Gastrocnemius medialis (tissue), 4 donors: Measurements from ENCODE around the gene NFKB2.

Source experiments
- POLR2A ChIP-seq, 2 donors: fragments of 450-650 bp; IDR thresholded peaks; one replicate each; pipeline ENCODE4 v1.6.1; 2017; ENCODE audit warnings: antibody characterized with exemption in 2 of 2, mild to moderate bottlenecking in 2 of 2, moderate library complexity in 2 of 2
- TF ChIP-seq, protein P1 (sequence below), 5 experiments: fragments of 450-650 bp in 3 of 5; fragments of 200-600 bp in 2 of 5; sonication (generic) in 2 of 5; IDR thresholded peaks in 4 of 5; conservative IDR thresholded peaks in 1 of 5; 1 replicate in 4 of 5; 2 replicates in 1 of 5; pipeline ENCODE4 v1.5.1; 2016 to 2019; ENCODE audit warnings: antibody characterized with exemption in 5 of 5, mild to moderate bottlenecking in 3 of 5, moderate library complexity in 3 of 5

GRCh38 chr10:102389894-102390293 is 5.6 kb upstream of the NFKB2 start:
- TF ChIP-seq, protein P1, sequence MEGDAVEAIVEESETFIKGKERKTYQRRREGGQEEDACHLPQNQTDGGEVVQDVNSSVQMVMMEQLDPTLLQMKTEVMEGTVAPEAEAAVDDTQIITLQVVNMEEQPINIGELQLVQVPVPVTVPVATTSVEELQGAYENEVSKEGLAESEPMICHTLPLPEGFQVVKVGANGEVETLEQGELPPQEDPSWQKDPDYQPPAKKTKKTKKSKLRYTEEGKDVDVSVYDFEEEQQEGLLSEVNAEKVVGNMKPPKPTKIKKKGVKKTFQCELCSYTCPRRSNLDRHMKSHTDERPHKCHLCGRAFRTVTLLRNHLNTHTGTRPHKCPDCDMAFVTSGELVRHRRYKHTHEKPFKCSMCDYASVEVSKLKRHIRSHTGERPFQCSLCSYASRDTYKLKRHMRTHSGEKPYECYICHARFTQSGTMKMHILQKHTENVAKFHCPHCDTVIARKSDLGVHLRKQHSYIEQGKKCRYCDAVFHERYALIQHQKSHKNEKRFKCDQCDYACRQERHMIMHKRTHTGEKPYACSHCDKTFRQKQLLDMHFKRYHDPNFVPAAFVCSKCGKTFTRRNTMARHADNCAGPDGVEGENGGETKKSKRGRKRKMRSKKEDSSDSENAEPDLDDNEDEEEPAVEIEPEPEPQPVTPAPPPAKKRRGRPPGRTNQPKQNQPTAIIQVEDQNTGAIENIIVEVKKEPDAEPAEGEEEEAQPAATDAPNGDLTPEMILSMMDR (IDR thresholded peaks at IDR 0.05 in 4 of 5, conservative IDR thresholded peaks at IDR 0.05 in 1 of 5) = no peak
- TF ChIP-seq POLR2A (IDR thresholded peaks at IDR 0.05) = no peak
